Measurements from ENCODE around the gene TMEM164.

Gene TMEM164

DNA sequence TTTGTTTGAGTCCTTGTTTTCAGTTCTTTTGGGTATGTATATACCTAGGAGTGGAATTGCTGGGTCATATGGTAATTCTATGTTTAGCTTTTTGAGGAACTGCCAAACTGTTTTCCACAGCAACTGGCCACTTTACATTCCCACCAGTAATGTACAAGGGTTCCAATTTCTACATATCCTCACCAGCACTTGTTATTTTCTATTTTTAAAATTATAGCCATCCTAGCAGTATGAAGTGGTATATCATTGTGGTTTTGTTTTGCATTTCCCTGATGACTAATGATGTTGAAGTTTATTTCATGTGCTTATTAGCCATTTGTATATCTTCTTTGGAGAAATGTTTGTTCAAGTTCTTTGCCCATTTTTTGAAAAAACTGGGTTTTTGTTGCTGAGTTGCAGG lies 39.6 kb downstream of the TMEM164 start:
- DNase-seq = peak; percentile 7

DNA sequence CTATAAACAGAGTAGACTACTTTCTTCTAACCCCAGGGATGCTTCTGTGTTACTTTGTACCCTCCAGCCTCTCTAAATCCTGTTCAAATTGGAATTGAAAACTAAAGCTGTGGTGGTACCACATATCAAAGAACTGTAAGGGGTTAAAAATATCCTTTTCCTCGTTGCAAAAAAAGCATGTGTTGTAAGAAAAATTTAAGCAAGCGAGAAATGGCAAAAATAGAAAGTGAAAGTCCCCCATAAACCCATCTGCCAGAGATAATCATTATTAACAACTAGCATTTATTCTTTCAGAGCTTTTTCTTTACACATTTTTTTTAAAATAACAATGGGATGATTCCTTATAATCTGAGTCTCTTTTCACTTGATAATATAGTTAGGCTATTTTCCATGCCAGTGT lies 40.6 kb downstream of the TMEM164 start:
- no peak for DNase-seq

DNA sequence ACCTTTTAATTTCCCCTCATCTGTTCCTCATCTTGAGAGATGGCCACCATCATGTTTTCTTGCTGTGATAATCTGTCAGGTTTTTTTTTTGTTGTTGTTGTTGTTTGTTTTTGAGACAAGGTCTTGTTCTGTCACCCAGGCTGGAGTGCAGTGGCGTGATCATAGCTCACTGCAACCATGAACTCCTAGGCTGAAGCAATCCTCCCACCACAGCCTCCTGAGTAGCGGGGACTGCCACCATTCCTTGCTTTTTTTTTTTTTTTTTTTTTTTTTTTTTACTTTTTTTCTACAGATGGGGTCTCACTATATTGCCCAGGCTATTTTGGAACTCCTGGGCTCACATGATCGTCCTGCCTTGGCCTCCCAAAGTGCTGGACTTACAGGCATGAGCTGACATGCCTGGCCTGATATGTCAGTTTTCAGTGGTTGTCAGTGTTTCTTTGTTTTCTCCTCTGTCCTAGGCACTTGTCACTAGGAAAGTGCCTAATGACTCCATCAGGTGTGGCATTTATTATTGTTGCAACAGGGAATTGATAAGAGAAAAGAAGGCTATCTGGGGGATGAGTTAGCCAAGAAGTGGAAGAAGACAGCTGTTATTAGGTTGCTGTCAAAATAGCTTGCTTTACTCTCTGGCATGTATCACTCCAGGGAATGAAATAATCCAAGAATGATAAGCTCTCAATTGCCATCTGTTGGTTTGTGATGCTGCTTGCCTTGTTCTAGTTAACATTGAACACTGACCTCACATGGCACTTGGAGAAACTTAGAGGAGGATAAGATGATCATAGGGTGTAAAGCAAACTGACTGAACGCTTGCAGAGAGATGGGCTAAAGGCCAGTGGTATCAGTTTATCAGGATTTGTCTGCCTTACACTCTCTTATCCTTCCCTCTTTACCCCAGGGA lies 41.7 kb downstream of the TMEM164 start:
- DNase-seq = no peak

DNA sequence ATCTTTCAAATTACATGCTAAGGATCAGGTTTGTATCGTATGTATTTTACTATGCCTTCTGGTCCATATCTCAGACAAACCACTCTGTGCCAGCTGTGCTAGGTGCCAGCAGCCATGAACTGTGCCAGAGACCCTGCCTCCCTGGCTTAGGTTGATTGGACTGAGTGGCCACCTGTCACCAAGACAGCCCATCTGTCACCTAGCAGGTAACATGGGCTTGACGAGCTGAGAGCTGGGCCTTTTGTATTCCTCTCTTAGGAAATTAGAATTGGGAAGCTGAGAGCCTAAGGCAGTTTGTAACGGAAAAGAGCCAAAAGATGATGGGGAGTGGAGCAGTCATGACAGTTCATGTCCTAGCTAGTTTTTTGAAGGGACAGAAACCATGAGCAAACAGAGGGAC lies 42.5 kb downstream of the TMEM164 start:
- no peak for DNase-seq

DNA sequence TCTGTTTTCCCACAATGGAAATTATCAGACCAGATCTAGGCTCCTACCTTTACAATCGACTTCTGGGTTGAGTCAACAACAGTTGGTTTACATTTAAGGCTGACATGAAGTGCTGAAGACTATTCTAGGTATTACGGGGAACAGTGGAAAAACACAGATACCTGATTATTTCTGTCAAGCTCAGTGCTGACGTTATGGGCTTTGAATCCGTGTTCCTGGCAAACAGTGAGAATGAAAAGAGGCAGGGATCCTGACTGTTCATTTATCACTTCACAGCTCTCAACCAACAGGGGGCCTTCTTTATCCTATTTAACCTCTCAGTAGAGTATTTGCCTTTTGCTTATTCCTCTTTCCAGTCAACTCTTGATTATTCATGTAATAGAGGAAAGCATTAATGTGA lies 43.1 kb downstream of the TMEM164 start:
- no peak for DNase-seq

DNA sequence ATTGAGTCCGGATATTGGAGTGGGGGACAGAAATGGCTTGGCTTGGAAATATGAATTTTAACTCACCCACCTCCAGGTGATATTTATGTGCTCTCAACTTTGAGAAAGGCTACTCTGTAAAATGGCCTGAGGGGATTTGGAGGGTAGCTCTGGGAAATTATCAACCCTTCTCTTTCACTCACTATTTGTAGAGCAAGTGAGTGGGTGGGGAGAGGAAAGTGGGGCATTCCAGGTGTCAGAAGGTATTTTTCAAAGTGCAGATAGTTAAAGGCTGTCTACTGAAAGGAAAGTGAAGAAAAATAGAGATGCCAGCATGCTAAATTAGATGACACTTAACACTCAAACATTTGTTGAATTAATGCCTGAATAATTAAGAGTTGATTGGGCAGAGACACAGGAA lies 44.1 kb downstream of the TMEM164 start:
- no peak for DNase-seq

DNA sequence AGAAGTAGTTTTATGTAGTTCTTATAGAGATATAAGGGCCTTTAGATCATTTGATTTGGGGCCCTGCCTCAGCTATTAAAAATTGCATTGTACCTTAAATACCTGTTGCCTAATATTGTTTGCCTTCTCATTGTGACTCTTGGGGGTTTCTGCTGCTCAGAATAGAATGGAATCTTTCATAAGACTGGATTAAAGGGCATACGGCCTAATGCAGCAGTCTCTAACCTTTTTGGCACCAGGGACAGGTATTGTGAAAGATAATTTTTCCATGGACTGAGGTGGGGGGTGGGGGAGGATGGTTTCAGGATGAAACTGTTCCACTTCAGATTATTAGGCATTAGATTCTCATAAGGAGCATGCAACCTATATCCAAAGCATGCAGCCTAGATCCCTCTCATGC lies 46.2 kb downstream of the TMEM164 start:
- no peak for DNase-seq

DNA sequence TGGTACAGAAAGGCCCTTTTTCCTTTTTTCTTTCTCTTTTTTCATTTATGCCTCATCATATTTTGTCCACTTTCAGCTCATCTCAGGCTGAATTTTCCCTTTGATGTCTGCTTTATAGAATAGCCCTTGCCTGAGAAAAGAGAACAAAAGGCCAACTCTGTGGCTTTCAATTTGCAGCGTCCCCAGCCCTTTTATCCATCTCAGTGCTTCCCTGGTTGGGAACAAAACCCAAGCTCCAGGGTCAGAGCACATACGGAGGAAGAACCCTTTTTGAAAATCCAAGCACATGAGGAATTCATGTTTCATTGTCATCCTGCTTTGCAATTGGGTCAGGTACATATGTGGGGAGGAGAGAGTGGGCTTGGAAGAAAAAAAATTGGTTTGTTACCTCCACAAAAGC lies 47.5 kb downstream of the TMEM164 start:
- DNase-seq = no peak

DNA sequence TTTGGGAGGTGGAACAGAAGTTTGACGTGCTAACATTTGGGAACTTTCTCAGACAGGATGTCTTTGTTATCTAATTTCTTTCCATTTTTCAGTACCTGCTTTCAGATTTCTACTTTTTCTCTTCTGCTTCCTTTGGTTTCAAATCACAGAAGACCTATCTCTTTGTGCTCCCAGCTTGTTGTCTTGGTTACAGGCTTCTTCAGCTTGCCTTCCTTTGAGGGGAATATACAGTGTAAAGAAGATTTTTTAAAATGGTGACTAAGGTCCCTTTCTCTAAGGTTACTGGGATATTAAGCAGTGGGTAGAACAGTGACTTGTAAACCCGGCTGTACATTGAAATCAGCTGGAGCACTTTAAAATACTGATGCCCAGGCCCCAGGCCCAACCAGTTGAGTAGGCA lies 48.0 kb downstream of the TMEM164 start:
- no peak for DNase-seq

DNA sequence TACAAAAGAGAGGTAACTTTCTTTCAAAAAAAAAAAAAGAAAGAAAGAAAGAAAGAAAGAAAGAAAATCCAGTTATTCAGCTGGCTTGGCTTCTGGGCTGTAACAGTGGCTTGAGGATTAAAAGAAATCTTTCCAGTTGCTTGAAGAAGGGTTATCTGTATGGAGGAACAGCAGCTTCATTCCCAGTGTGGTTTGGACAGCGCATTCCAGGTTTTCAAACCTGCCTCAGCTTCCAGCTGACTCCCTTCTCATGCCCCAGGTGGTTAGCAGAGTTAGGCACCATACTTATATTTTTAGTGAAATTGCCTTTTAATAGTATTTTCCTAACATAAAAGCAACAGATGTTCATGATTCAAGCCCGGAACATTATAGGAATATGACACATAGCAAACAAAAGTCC lies 48.6 kb downstream of the TMEM164 start:
- peak; percentile 19 for DNase-seq

DNA sequence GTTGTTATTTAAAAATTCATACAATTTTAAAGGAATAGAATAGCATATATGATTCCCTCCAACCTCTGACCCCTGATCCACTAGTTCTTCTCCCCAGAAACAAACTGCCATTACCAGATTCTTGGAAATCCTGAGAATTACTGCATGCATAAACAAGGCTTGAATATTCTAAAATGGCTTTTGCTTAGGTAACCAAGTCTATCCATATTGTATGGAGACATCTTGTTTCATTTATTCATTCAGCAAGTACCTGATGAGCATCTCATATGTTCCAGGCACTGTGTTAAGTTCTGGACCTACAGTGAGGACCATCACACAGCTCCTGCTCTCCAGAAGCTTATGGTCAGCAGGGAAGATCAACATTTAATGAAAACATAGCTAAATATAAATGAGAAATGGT lies 49.4 kb downstream of the TMEM164 start:
- DNase-seq = no peak

DNA sequence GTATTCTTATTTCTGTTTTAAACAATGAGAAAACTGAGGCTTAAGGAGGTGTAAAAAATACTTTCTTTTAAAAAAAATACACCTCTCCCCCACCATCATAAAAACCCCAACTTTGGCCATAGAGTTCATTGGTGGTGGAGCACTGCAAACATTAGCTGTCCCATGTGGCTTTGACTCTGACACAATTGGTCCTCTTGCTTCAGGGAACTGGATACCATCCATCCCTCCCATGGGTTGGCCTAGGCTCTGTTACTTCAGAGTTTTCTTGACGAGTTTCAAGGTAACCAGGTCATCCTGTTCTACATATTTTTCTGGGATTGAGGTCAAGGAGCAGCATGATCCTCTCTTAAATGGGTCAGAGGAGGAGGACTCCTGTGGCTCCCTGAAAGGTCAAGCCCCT lies 50.5 kb downstream of the TMEM164 start:
- no peak for DNase-seq

DNA sequence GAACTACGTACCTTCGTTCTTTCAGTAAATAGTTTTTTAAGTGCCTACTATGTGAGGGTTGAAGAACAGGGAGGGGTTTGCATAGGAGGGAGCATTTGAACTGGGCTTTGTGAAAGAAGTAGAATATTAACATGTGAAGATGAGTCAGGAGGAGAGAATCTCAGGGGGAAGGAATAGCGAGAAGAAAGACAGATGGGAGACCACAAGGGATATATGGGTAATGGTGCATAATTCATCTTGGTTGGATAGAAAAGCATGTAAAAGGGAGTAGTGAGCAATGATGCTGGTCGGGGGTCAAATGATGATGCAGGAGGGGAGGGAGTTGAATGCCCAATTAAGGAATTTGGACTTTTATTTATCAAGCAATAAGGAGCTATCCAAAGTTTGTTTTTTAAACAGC lies 52.7 kb downstream of the TMEM164 start:
- peak; percentile 21 for DNase-seq

DNA sequence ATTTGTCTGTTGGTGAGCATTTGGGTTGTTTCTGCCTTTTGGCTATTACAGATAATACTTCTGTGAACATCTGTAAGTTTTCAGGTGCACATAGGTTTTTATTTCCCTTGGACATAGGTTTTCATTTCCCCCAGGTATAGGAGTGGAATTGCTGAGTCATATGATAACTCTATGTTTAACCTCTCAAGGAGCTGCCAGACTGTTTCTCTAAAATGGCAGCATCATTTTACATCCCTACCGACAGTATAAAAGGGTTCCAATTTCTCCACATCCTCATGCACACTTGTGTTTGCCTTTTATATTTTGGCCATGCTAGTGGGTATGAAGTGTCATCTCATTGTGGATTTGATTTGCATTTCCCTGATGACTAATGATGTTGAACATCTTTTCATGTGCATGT lies 53.5 kb downstream of the TMEM164 start:
- DNase-seq = no peak

DNA sequence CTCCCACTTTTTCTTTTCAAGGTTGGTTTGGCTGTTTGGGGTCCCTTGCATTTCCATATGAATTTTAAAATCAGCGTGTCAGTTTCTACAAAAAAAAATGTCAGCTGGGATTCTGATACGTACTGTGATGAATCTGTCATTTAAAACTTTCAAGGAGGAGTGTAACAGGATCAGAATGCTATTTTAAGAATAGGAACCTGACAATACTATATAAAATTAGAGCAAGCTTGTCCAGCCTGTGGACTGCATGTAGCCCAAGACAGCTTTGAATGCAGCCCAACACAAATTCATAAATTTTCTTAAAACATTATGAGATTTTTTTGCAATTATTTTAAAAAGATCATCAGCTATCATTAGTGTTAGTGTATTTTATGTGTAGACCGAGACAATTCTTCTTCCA lies 56.5 kb downstream of the TMEM164 start:
- DNase-seq = no peak

DNA sequence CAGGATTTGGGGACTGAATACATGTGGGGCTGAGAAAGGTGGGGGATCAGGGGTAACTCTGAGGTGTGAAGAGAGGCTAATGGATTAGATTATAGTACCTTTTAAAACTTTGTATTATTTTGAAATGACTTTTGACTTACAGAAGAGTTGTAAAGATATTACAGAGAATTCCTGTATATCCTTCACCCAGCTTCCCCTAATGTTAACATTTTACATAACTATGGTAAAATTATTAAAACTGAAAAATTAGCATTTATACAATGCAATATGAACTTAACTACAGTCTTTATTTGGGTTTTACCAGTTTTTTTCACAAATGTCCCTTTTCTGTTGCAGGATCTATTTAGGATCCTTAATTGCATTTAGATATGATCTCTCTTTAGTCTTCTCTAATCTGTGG lies 57.4 kb downstream of the TMEM164 start:
- no peak for DNase-seq

DNA sequence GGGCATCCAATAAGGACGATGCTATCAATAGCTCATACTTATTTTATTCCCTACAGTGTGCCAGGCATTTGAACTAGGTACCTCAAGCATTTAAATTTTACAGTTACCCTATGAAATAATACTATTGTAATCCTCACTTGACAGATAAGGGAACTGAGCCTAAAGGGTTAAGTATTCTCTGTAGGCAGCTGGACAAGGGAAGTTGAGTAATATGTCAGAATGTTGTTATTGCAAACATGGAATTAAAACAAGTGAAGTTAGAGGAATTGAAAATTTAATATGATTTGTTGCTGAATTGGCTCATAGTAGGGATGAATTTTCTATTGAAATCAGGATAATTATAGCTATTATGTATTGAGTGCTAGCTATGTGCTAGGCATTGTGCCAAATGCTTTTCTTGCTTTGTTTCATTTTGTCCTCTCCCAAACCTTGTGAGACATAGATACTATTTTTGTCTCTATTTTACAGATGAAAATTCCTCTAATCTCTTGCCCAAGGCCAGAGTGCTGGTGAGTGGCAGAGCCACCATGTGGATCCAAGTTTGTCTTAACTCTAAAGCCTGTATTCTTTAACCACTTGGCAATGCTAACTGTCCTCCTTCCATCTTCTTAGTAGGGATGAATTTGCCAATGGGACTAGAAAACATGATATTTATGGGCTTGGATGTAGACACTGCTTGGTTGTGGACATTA lies 58.1 kb downstream of the TMEM164 start:
- no peak for DNase-seq

DNA sequence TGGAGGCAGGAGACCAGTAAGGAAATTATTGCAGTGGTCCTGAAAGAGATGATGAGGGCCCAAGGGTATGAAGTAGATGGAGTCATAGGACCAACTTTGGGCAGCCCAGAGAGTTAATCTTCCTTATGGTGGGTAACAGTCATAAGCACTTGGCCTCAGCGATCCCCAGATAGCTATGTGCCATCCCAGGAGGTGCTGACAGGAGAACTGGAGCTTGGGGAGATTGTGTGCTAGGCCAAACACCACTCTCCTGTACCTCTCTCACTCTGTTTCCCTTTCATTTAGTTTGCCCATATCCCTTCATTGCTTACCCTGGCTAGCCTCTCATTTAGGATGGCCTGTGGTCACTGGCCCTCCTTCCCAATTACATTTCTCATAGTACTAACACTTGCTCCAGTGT lies 60.0 kb downstream of the TMEM164 start:
- no peak for DNase-seq

DNA sequence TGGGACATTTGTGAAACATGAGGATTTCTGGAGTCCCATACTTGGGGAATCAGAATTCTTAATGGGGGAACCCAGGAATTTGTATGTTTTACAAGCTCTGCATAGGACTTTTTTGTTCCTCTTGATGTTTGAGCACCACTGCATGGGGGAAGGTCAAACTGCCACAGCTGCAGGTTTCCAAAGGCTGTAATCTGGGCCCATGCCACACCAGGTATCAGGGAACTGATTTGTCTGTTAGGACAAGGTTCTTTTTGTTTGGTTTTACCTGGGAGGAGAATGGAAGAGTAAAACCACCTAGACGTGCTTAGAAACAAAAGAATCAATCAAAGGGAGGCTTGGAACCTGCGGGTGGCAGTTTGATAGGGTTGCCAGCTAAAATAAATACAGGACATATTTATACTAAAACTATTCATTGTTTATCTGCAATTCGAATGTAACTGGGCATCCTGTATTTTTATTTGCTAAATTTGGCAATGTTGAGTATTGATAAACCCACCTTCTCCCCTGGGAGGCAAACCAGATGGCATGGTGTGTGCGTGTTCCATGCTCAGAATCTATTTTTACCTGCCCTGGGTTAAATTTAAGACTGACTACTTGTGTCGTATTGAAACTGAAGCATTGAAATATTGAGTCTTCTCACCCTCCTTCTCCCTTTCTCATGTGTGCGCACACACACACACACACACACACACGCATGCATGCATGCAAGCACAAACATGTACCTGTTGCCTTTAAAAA lies 63.7 kb downstream of the TMEM164 start:
- no peak for DNase-seq

DNA sequence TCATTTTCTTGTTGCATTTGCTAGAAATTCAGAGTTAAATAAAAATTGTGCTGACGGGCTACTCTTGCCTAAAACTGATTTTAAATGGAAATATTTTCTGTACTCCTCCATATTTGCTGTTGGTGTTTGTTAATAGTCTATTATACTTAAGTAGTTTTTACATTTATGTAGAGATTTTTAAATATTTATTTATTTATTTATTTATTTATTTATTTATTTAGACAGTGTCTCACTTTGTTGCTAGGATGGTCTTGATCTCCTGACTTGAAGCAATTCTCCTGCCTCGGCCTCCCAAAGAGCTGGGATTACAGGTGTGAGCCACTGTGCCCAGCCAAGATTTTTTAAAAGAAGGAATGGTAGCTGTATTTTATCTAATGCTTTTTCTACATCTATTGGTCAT lies 68.1 kb downstream of the TMEM164 start:
- no peak for DNase-seq

DNA sequence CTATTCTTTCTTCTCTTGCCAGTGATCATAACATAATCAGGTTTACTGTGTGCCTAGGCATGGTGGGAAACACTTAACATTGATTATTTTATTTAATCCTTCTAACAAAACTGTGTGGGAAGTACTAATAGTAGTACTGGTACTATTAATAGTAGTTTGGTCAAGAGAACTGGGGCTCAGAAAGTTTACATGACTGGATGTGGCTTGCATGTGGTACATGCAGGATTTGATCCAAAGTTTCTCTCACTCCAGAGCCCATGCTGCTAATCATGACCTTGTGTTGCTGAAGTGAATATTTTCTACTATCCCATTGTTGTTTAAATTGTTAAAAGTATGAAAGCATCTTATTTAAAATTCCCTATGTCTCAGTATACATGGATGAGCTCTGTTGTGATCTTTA lies 78.4 kb downstream of the TMEM164 start:
- no peak for DNase-seq

DNA sequence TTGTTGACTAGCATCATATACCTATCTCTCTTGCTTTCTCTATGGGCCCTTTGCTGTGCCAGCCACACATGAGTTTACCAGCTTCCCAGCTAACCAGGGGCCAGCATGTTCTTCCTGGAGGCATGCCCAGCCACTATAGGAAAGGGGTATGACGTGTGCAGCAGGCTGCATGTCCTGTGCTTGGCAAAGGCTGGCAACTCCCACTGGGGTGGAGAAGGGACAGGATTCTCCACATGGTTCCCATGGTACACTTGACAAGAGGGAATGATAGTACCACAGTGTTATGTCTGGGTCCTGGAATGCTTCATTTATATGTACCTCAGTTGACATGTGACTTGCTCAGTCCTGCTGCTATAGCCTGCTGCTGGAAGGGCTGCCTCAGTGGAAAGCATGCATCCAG lies 78.8 kb downstream of the TMEM164 start:
- DNase-seq = no peak

DNA sequence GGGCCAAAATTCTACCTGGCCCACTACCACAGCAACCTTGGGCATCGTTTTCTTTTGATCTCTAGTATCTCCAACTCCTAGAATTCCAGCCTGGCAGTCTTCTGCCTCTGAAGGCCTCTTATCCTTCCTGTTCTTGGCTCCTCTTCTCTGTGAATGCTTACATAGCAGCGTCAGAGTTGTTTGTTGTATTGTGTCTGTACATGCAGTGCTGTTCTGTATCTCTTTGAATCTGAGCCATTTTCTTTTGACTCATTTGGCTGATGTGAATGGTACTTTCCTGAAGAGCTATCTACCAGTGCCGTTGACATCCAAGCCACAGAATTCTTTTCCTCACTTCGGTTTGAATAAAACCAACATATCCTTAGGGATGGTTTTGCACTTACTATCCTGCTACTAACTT lies 79.2 kb downstream of the TMEM164 start:
- peak; percentile 81 for DNase-seq

All from fibroblast of upper back skin (primary cell).